ENCODE results near the gene C1orf185.
"Not testable (repeated sequence)": the region's sequence is repeated elsewhere in the genome, so short reads cannot be mapped to it uniquely, and the experiment has no call there.

Gene C1orf185

DNA sequence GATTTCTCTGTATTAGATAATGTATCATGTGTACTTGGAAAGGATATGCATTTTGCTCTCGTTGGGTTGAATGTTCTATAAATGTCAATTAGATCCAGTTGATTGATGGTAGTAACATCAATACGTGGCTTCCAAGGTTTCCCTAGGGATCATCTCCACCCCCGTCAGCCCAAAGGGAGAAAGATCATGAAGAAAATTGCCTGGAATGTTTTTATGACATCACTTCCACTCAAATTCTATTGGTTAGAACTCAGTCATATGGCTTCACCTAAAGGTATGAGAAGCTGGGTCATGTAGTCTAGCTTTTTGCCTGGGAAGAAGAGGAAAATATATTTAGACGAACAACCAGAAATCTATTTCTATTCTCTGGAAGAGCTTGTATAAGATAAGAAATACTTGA, at the start of gene C1orf185:
Gene C1orf185 (plus strand): TSS at position 253 of the 400 bp plus-strand sequence. CDS start 6 bp downstream, at position 259.
- DNase-seq = no peak

DNA sequence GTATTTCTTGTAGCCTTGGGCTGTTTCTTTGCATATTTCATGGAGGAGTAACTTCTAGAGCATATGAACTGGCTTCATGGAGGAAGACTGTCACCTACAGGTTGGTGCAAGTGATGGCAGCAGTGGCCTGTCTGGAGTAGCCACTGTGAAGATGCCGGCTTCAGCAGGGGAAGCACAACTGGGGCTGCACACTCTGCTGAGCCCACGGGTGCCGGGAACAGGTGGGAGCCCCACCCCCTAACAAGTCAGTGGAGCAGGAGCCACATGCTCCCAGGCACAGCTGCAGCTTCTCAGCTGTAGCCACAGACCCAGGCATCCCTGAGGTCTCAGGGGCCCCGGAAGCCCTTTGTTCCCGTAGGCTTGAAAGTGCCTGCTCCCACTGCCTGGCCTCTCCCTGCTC, 43.2 kb upstream of the C1orf185 start:
- DNase-seq = no peak

DNA sequence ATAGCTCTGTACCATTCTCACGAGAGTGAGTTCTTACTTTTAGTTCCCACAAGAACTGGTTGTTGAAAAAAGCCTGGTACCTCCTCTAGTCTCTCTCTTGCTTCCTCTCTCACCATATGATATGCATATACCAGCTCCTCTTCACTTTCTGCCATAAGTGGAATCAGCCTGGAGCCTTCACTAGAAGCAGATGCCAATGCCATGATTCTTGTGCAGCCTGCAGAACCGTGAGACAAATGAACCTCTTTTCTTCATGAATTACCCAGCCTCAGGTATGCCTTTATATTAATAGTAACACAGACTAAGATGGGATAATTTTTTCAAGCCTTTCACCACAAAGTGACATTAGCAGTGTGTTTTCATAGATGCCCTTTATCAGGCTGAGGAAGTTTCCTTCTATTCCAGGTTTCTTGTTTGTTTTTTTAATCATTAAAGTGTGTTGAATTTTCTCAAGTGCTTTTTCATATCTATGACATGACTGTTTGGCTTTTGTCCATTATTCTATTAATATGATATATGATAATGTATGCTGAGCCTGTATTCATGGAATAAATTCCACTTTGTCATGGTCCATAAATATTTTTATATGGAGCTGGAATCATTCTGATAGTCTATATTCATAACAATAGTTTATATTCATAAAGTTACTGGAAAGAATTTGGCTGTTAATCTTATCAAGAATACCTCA, 40.7 kb upstream of the C1orf185 start:
- DNase-seq = no peak

DNA sequence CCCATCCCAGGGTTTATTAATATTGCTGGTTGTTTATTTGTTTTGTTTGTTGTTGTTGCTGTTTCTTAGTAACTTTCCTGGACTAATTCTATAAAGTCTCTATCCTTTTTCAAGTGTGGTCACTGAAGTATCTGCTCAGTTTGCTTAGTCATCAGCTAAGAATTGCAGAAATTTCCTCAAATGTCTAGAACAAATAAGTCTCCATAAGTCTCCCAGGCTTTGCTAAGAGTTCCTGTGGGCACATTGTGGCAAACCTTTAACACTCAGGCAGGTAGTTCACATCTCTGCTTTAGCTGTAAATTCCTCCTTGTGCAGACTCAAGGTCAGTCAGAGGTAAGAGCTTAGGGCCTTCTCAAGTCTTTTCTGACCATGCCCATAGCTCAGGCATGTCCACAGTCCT, 38.9 kb upstream of the C1orf185 start:
- DNase-seq = no peak

DNA sequence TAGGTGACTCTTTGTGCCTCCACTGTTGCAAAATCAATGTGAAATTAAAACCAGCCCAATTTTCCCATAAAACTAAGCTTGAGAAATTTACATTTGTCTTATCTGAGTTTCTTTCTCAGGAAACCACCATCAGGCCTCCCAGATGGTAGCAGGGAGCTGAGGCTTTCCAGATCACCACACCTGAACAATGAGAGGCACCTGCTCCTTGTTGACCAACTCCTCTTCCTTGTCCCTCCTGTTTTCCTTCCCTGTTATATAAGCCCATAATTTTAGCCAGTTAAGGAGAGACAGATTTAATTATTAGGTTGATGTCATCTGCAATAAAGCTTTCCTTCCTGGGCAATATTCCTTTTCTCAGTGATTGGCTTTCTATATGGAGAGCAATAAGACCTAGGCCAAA, 32.0 kb upstream of the C1orf185 start:
- DNase-seq = no peak

DNA sequence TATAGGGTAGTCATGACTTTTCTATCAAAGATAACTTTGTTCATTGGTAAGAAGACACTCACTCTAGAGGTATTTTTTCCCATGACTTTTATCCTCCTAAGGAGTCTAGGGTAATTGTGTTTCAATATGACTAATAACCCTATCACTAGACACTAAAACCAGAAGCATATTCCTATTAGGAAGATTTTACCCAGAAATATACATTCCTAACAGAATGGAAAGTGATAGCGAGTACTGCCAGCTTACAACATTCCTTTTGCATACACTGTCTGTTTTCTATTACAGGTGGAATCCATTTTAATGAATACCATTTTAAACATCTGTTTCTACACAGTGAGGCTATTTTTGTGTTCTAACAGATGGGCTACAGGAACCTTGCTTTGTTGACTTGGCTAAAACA, 31.4 kb upstream of the C1orf185 start:
- no peak for DNase-seq

DNA sequence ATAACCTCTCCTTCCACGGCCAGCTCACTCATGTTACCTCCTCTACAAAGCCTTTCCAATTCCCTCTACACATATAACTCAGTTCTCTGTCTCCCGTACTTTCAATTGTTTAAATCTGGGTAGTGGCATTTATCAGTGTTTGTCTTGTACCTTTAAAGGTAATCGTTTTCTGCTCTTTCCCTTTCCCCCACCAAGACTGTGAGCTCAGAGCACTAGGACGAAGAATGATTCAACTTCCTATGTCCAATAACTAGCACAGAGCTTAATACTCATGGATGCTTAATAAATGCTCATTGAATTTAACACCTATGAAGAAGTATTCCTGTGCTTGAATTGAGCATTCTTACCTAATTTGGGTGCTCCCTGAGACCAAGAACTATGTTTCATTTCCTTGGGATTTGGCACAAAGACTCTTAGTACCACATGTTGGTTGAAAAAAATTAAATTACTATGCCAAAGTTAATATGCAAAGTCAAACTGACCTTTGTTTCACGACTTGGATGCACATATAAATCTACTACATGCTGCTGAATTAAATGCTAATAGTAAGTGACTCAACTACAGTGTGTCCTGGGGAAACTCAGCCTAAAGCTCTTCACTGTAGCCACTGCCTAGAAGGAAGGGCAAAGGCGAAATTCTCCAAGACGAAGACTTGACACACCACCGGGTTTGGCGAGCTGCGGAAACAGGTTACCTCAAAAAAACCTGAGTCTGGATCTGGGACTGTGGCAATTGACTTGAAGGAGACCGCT, 30.6 kb upstream of the C1orf185 start:
- no peak for DNase-seq

DNA sequence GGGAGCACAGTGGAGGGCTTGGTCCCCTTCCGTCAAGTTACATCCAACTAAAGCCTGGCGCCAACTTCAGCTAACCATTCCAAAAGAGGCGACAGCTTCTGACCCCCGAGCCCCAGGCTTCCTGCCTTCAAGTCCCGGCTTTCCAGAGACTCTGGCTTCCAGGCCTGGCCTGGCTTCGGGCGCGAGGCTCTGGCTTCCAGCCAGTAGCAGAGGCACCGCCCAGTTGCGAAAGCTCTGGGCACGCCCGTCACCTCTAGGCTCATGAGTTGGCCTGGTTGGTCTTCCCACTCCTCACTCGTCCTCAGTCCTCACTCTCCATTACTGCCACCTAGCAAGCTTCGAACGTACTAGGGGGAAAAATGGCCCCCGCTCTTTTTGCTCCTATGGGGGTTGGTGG, 30.0 kb upstream of the C1orf185 start:
- DNase-seq = no peak

DNA sequence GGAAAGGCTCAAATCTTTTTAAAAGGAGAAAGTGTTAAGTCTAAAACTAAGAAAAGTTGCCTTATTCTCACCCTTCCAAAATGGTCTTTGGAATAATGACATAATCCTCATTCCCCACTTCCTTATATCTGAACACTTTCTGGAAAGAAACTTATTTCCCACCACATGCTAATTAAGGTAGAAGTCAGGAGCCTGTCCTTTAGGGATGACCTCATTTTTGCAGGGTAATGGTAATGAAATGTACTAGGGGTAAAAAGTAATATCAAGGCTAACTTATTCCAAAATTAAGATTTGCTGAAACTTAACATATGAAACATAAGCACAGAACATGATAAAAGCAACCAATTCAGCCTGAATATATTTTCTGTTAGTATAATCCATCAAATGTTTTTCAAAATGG, 29.4 kb upstream of the C1orf185 start:
- DNase-seq = no peak

DNA sequence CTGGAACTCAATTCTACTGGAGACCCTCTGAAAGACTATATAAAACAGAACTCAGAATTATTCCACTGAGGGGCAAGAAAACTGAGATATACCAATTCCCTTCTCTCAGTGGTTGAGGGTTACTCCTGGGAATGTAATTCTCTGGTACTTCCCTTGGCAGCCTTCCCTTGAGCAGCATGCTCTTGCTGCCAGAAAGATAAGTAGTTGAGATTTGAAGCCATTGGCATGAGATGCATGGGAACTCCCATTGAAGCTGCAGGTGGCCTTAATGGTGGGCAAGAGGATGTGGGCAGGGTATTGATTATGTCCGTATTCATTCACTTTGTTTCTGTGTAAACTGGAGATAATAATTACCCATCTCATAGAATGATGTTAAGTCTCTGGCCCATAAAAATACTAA, 28.6 kb upstream of the C1orf185 start:
- DNase-seq = no peak

DNA sequence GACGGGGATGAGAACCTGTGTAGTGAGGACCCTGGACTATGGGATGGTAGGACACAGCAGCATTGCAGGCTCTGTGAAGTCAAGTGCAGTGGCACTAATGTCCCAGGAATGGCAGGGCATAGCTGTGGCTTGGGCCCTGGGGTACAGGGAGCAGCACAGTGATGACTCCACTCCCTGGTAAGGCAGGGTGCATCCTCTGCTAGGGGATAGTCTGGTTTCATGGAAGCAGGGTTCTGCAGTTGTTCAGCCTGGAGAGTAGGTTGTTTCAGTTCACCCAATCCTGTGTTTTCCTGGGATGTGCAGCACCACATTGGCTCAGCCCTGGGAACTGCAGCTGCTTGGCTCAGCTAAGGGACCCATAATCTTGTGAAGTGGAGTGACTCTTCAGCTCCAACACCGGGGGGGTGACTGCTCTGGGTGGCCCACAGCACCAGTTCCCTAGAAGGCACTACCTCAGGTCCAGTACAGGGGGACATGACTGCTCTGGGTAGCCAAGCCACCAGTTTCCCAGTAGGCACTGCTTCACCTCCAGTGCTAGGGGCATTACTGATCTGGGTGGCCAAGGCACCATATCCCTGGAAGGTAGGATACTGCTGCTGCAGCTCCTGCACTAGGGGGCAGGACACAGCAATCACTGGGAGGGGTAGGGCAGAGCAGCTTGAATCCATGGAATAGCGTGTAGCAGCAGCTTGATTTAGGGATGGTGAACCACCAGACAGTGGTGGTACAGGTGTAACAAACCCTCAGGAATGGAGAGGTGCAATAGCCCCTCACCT, 15.3 kb upstream of the C1orf185 start:
- DNase-seq = no peak

DNA sequence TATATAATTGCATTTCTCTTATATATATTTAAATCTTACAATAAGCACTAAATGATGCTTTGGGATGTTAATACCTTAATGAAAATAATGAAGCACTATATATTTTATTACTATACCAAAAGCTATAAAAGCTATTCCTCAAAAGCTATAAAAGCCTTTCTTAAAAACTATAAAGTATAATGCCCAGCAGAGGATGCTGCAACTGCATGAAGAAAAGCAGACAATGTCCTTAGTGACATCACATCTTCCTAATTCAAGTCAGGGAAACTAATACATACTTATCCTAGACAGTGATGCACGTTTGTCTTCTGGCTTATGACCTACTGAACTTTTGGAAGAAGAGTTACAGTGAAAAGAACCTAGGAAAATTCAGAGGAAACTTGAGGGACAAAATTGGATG, 13.6 kb upstream of the C1orf185 start:
- DNase-seq = no peak

DNA sequence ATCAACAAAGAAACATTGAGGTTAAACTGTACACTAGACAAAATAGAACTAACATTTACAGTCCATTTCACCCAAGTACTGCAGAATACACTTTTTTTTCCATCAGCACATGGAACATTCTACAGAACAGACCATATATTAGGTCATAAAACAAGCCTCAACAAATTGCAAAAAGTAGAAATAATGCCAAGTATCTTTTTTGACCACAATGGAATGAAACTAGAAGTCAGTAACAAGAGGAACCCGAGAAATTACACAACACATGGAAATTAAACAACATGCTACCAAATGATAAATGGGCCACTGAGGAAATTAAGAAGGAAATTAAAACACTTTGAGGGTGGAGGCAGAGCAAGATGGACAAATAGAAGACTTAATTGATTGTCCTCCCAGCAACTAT, 8.4 kb upstream of the C1orf185 start:
- no peak for DNase-seq

DNA sequence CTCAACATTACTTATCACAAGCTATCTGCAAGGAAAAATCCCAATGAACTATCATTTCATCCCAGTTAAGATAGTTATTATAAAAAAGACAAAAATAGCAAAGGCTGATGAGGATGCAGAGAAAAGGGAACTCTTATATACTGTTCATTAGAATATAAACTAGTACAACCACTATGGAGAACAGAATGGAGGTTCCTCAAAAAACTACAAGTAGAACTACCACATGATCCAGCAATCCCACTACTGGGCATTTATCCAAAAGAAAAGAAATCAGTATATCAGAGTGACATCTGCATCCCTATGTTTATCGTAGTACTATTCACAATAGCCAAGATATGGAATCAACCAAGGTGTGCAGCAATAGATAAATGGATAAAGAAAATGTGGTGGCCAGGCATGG, 4.9 kb upstream of the C1orf185 start:
- no peak for DNase-seq

DNA sequence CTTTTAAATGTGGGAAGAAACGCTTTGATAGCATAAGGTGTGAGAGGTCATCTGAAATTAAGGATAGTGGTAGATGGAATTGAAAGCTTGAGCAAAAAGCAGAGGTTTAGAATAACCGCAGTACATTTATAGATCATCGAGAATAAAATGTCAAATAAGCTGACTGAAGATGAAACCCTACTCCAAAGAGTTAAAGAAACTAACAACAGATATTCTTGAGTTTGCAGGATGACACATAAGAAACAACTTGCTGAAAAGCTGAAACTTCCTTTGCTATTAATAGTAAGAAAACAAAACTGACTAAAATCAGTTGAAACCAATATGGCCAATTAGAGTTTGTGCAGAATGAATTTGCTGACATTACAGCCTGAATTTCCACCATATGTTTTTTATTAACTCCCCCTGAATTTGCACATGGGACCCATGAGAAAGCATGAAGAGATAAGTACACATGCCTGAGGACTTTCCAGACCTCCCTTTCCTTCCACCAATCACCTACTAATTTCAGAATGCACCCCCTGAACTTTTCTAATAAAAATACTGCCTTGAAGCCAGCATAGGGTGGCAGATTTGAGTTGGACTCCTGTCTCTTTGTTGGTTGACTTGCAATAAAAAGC, 1.7 kb upstream of the C1orf185 start:
- no peak for DNase-seq

DNA sequence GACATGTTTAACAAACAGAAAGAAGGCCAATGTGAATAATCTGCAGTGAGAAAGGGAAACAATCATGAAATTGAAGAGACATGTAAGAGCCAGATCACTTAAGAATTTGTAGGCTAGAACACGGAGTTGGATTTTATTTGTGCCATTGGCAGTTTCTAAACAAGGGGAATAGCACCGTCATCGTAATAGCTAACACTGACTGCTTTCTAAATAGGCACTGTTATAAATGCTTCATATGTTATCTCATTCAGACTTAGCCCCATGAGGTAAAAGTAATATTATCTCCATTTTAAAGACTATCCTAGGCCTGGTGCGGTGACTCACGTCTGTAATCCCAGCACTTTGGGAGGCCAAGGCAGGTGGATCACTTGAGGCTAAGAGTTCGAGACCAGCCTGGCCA, 12.1 kb downstream of the C1orf185 start:
- DNase-seq = no peak

DNA sequence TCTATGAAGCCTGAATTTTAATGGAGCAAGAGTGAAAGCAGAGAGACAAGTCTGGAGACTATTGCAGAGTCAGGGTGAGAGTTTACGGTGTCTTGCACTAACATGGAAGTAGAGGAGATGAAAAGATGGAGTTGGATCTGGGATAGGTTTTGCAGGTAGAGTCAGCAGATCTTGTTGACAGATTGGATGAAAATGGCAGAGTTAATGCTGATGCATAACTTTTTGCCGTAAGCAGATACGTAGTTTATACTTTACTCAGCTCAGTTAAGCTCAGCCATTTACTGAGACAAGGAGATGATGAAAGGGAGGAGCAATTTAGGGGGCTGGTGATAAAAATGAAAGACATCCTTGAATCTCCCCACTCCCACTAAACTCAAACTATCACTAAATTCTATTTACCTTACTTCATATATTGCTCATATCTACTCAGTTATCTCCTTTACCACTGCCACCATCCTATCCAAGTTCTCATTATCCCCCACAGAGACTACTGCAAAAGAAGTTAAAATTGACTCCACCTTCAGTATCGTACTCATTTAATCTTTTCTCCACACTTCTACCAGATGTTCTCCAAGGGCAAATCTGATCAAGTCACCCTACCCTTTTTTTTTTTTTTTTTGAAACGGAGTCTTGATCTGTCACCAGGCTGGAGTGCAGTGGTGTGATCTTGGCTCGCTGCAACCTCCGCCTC, 13.8 kb downstream of the C1orf185 start:
- no peak for DNase-seq

DNA sequence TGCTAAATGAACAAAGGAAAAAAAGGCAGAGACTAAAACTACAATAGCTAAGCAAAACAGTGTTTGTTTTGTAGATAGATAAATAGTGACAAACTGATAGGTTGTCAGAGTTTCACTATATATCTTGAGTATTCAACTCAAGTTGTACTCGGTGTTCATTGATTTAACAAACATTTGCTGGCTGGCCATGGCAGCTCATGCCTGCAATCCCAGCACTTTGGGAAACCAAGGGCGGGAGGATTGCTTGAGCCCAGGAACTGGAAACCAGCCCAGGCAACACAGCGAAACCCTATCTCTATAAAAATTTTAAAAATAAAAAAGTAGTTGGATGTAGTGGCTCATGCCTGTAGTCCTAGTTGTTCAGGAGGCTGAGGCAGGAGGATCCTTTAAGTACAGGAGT, 17.3 kb downstream of the C1orf185 start:
- no peak for DNase-seq

DNA sequence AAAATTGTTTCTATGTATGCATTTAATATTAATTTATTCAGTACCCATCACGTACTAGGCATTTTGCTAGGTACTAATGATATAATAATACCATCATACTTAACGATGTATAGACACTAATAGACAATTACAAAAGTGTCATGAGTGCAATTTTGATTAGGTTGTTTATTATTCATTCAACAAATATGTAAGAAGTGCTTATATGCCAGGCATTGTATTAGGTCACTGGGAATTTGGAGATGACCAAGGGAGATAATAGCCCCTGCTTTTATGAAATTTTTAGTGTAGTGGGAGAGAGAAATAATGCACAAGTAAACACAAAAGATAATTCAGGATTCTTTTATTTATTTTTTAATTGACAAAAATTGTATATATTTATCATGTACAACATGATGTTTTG, 18.6 kb downstream of the C1orf185 start:
- no peak for DNase-seq

DNA sequence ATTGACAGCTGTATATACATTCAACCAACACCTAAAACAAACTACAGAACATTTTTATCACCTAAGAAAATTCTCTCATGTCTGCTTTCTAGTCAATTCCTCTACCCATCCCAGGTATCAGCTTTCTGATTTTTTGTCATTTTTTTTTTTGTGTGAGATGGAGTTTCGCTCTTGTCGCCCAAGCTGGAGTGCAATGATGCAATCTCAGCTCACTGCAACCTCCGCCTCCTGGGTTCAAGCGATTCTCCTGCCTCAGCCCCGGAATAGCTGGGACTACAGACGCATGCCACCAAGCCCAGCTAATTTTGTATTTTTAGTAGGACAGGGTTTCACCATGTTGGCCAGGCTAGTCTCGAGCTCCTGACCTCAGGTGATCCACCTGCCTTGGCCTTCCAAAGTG, 25.1 kb downstream of the C1orf185 start:
- not testable (repeated sequence) for DNase-seq

DNA sequence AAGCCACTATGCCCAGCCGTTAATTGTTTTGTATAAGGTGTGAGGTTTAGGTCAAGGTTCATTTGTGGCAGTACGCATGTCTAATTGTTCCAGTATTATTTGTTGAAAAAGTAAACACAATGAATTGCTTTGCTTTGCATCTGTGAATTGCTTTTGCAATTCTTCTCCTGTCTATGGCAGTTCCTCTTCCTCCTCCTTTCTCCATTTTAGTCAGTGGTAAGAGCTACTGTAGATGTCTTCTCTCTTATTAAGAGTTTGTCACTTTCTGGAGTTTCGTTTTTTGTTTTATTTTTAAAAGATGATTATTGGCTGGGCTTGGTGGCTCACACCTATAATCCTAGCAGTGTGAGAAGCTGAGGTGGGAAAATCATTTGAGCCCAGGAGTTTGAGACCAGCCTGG, 29.2 kb downstream of the C1orf185 start:
- DNase-seq = no peak

DNA sequence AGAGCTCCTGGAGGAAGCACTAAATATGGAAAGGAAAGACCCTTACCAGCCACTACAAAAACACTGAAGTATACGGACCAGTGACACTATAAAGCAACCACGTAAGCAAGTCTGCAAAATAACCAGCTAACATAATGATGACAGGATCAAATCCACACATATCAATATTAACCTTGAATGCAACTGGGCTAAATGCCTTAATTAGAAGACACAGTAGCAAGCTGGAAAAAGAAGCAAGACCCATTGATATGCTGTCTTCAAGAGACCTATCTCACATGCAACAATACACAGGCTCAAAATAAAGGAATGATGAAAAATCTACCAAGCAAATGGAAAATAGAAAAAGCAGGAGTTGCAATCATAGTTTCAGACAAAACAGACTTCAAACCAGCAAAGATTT, 31.0 kb downstream of the C1orf185 start:
- DNase-seq = no peak

DNA sequence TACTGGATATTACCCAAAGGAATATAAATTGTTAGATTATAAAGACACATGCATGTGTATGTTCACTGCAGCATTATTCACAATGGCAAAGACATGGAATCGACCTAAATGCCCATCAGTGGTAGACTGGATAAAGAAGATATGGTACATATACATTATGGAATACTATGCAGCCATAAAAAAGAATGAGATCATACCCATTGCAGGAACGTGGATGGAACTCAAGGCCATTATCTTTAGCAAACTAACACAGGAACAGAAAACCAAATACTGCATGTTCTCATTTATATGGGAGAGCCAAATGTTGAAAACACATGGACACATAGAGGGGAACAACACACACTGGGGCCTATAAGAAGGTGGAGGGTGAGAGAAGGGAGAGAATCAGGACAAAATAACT, 35.7 kb downstream of the C1orf185 start:
- not testable (repeated sequence) for DNase-seq

All from KG1 (cell line).